Measurements from ENCODE around the gene DNAJB7. TPM values are rescaled to one million over a fixed set of nuclear protein-coding genes. Genes with fewer than 3 reads are reported as not detected.
"Not testable (repeated sequence)": the region's sequence is repeated elsewhere in the genome, so short reads cannot be mapped to it uniquely, and the experiment has no call there.

DNAJB7 gene
- total and polyA plus RNA-seq, 5 donors from 2014 or later, result 0.20 to 0.23 (median 0.22) TPM; not detected in 2

DNA sequence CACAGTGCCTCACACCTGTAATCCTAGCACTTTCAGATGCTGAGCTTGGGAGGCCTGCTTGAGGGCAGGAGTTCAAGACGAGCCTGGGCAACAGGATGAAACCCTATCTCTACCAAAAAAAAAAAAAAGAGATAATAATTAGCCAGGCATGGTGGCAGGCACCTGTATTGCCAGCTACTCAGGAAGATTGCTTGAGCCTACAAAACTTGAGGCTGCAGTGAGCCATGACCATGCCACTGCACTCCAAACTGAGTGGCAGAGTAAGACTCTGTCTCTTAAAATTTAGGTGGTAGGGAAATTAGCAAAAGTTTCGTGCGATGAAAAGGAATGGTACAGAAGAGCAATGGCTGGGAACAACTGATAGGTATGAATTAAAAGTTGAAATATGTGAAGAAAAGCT, 23.4 kb downstream of the DNAJB7 start:
- Histone ChIP-seq H3K36me3 (ENCODE audit: control insufficient read depth, insufficient read depth, low read length) (peaks cover 90% of the 10 kb centered on the region), H3K27ac (ENCODE audit: insufficient read depth, low read length, poor library complexity, severe bottlenecking) (no peak overlapping the region), H3K4me1 (ENCODE audit: control insufficient read depth, insufficient read depth, low read length, poor library complexity, severe bottlenecking) (no peaks in the 10 kb centered on the region), H3K9me3 (ENCODE audit: control insufficient read depth in 2 of 2, low read length in 2 of 2) (no peaks in the 10 kb centered on the region), H3K4me3 (ENCODE audit: low read depth, low read length) (no peak overlapping the region), H3K27me3 (ENCODE audit: control insufficient read depth, insufficient read depth, low read length) (no peaks in the 10 kb centered on the region)
- peaks cover 11 to 26% (median 17%) of the 10 kb centered on the region in 4 donors for H3K4me1 Mint-ChIP-seq
- DNase-seq (no peak), ATAC-seq (ENCODE audit: low read depth in 2 of 2) (no peak)
- no peak overlapping the region for H3K4me3 Mint-ChIP-seq
- no peaks in the 10 kb centered on the region for H3K27me3 Mint-ChIP-seq
- no peaks in the 10 kb centered on the region for H3K9me3 Mint-ChIP-seq
- H3K36me3 Mint-ChIP-seq, result peaks cover 48% of the 10 kb centered on the region
- H3K27ac Mint-ChIP-seq, result peak overlapping the region in 1 of 3 donors; percentile 54

DNA sequence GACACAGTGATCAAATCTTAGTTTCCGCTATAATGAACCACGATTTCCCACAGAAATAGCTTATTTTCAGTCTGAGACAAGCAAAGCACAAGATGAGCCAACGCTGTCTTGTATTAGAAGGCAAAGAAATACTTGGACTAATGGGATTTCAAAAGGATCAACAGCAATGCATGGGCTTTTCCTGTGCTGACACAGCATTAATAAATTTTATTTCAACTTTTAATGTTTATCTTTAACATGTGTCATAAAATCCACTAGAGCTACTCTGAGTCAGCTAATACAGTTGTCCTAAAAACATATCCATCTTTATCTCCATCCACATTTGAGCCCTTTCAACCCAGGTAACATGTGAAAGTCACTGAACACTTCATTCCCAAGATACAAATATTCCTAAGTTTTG, 27.3 kb downstream of the DNAJB7 start:
- Histone ChIP-seq H3K9me3 (ENCODE audit: control insufficient read depth in 2 of 2, low read length in 2 of 2) (no peaks in the 10 kb centered on the region), H3K4me3 (ENCODE audit: low read depth, low read length) (no peak overlapping the region), H3K36me3 (ENCODE audit: control insufficient read depth, insufficient read depth, low read length) (peaks cover 89% of the 10 kb centered on the region), H3K27me3 (ENCODE audit: control insufficient read depth, insufficient read depth, low read length) (no peaks in the 10 kb centered on the region), H3K4me1 (ENCODE audit: control insufficient read depth, insufficient read depth, low read length, poor library complexity, severe bottlenecking) (no peaks in the 10 kb centered on the region), H3K27ac (ENCODE audit: insufficient read depth, low read length, poor library complexity, severe bottlenecking) (no peak overlapping the region)
- ATAC-seq (ENCODE audit: low read depth in 2 of 2), result no peak
- Mint-ChIP-seq H3K4me3 (no peak overlapping the region), H3K36me3 (peaks cover 33% of the 10 kb centered on the region), H3K27ac (no peak overlapping the region), H3K4me1 (peaks cover 0 to 16% (median 9%) of the 10 kb centered on the region in 4 donors), H3K9me3 (no peaks in the 10 kb centered on the region), H3K27me3 (no peaks in the 10 kb centered on the region)
- no peak for DNase-seq

DNA sequence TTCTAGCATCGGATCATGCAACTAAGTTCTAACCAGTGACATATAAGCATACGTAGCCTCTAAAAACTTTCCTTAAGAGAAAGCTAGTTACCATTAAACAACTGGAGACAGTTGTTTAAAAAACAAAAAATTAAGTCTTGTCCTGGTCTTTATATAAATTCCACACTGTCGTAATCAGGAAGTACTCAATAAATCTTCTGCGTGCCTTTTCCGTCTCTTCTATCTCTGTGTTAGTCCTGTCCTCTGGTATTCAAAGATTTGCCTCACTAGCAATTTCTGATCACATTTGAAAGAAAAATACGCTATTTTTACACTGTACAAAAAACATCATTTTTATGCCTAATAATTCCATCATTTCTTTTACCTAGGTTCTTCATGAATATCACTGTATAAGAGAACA, 32.8 kb downstream of the DNAJB7 start:
- H3K27me3 Mint-ChIP-seq, result no peaks in the 10 kb centered on the region
- Histone ChIP-seq H3K4me3 (ENCODE audit: low read depth, low read length) (no peak overlapping the region), H3K4me1 (ENCODE audit: control insufficient read depth, insufficient read depth, low read length, poor library complexity, severe bottlenecking) (no peaks in the 10 kb centered on the region), H3K9me3 (ENCODE audit: control insufficient read depth in 2 of 2, low read length in 2 of 2) (no peaks in the 10 kb centered on the region), H3K36me3 (ENCODE audit: control insufficient read depth, insufficient read depth, low read length) (peaks cover 74% of the 10 kb centered on the region), H3K27me3 (ENCODE audit: control insufficient read depth, insufficient read depth, low read length) (no peaks in the 10 kb centered on the region), H3K27ac (ENCODE audit: insufficient read depth, low read length, poor library complexity, severe bottlenecking) (no peak overlapping the region)
- H3K4me1 Mint-ChIP-seq, result peaks cover 0 to 6% (median 0%) of the 10 kb centered on the region in 4 donors
- ATAC-seq (ENCODE audit: low read depth in 2 of 2), result no peak
- H3K4me3 Mint-ChIP-seq, result no peak overlapping the region
- H3K36me3 Mint-ChIP-seq, result peaks cover 34% of the 10 kb centered on the region
- H3K27ac Mint-ChIP-seq, result no peak overlapping the region
- DNase-seq, result no peak
- H3K9me3 Mint-ChIP-seq, result no peaks in the 10 kb centered on the region

DNA sequence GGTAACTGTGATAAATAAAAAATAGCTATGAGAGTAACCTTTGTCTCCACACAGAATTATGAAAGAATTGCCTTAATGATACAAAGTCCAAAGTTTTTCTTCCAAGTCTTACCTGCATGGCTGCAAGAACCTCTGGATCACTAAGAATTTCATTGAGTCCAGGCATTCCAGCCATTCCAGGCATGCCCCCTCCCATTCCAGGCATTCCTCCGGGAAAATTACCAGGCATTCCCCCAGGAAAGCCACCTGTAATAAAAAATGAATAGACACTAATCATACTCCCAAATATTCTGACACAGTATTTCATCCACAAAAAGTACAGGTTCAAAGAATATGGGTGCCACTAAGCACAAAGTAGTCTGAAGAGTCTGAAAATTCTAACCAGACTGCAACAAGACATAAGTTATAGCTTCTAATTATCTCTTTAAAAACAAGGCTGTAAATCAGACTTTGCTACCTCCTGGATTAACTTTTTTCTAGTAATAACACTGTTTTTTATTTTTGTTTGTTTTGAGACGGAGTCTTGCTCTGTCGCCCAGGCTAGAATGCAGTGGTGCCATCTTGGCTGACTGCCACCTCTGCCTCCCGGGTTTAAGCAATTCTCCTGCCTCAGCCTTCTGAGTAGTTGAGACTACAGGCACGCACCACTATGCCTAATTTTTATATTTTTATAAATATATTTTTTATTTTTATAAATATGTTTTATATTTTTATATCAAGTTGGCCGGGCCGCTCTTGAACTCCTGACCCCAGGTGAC, 34.8 kb downstream of the DNAJB7 start:
- Mint-ChIP-seq H3K36me3 (peaks cover 26% of the 10 kb centered on the region), H3K27ac (no peak overlapping the region), H3K9me3 (no peaks in the 10 kb centered on the region), H3K4me1 (peaks cover 0 to 6% (median 0%) of the 10 kb centered on the region in 4 donors), H3K4me3 (no peak overlapping the region), H3K27me3 (no peaks in the 10 kb centered on the region)
- Histone ChIP-seq H3K27me3 (ENCODE audit: control insufficient read depth, insufficient read depth, low read length) (no peaks in the 10 kb centered on the region), H3K4me1 (ENCODE audit: control insufficient read depth, insufficient read depth, low read length, poor library complexity, severe bottlenecking) (no peaks in the 10 kb centered on the region), H3K36me3 (ENCODE audit: control insufficient read depth, insufficient read depth, low read length) (peaks cover 58% of the 10 kb centered on the region), H3K4me3 (ENCODE audit: low read depth, low read length) (no peak overlapping the region), H3K27ac (ENCODE audit: insufficient read depth, low read length, poor library complexity, severe bottlenecking) (no peak overlapping the region), H3K9me3 (ENCODE audit: control insufficient read depth in 2 of 2, low read length in 2 of 2) (no peaks in the 10 kb centered on the region)
- DNase-seq (no peak), ATAC-seq (ENCODE audit: low read depth in 2 of 2) (no peak)

DNA sequence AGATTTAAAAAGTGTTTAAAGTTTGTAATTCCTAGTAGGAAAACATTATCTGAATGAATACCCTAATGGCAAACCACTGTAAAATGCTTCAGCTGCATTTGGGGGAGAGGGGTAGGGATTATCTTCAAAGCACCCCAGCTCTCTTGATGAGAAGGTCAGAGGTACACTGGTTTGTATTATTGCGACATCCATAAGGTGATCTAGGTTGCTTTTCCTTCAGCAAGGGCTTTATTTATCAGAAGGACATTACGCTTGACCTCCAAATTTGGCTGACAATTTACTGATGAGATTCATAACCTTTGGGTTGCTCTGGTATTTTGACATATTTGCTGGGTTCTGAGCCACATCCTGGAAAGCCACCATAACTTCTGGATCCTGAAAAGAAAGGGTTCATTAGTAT, 35.6 kb downstream of the DNAJB7 start:
- H3K27ac ChIP-seq (ENCODE audit: insufficient read depth, low read length, poor library complexity, severe bottlenecking); H3K9me3 ChIP-seq (ENCODE audit: control insufficient read depth in 2 of 2, low read length in 2 of 2); H3K9me3 Mint-ChIP-seq; ATAC-seq (ENCODE audit: low read depth in 2 of 2); H3K4me3 ChIP-seq (ENCODE audit: low read depth, low read length); DNase-seq; H3K27me3 Mint-ChIP-seq; H3K27me3 ChIP-seq (ENCODE audit: control insufficient read depth, insufficient read depth, low read length); H3K4me1 ChIP-seq (ENCODE audit: control insufficient read depth, insufficient read depth, low read length, poor library complexity, severe bottlenecking); H3K27ac Mint-ChIP-seq; H3K4me3 Mint-ChIP-seq; H3K4me1 Mint-ChIP-seq: not testable (repeated sequence)
- H3K36me3 ChIP-seq (ENCODE audit: control insufficient read depth, insufficient read depth, low read length), result peaks cover 49% of the 10 kb centered on the region
- H3K36me3 Mint-ChIP-seq, result peaks cover 25% of the 10 kb centered on the region

DNA sequence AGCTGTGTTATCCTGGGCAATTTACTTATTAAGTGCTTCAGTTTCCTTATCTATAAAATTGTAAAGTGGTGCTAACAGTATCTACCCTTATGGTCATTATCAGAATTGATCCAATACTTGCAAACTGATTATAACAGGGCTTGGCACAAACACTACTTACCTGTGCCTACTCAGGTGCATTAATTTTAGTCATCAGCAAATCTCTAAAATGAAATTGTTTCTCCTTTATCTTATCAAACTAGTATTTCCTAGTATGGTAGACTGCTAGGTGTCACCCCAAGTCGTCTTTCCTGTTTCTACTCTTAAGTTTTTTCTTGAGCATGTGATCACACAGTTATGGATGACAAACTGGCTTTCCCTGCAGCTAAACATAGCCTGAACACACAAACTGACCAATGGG, 38.5 kb downstream of the DNAJB7 start:
- Mint-ChIP-seq H3K9me3 (no peaks in the 10 kb centered on the region), H3K27ac (peak overlapping the region in 1 of 3 donors; percentile 32), H3K36me3 (peaks cover 12% of the 10 kb centered on the region), H3K4me1 (peaks cover 2 to 14% (median 7%) of the 10 kb centered on the region in 4 donors), H3K4me3 (no peak overlapping the region), H3K27me3 (no peaks in the 10 kb centered on the region)
- no peak for DNase-seq
- H3K36me3 ChIP-seq (ENCODE audit: control insufficient read depth, insufficient read depth, low read length), result peaks cover 26% of the 10 kb centered on the region
- H3K27ac ChIP-seq (ENCODE audit: insufficient read depth, low read length, poor library complexity, severe bottlenecking), result peak overlapping the region; percentile 10
- peaks cover 15% of the 10 kb centered on the region for H3K4me1 ChIP-seq (ENCODE audit: control insufficient read depth, insufficient read depth, low read length, poor library complexity, severe bottlenecking)
- H3K4me3 ChIP-seq (ENCODE audit: low read depth, low read length), result no peak overlapping the region
- ATAC-seq (ENCODE audit: low read depth in 2 of 2), result no peak
- no peaks in the 10 kb centered on the region for H3K9me3 ChIP-seq (ENCODE audit: control insufficient read depth in 2 of 2, low read length in 2 of 2)
- no peaks in the 10 kb centered on the region for H3K27me3 ChIP-seq (ENCODE audit: control insufficient read depth, insufficient read depth, low read length)

DNA sequence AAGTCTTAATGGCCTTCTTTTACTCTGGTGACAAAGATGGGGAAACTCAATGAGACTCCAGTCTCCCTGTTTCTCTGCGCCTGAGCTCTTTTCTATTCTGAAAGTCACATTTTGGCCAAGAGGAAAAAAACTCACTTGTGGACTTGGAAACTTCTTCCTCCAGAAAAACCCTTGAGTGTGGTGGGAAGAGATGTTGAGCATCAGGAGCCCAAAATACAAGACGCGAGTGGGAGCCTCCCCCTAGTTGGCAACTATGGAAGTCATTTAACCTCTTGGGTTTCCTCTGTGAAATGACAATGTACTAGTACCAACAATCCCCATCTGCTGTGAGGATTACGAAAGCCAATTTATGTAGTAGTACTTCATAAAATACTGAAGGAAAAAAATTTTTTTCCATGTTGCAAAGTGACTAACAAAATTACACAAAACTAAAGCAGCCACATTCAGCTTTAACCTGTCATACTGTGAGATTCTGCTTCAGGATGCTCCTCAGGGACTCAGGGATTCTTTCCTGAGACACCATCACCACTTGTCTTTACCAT, 42.2 kb downstream of the DNAJB7 start:
- no peak for DNase-seq
- peaks cover 16 to 42% (median 30%) of the 10 kb centered on the region in 4 donors for H3K4me1 Mint-ChIP-seq
- H3K27me3 Mint-ChIP-seq, result no peaks in the 10 kb centered on the region
- H3K27ac Mint-ChIP-seq, result peak overlapping the region; percentile 81 to 96 (median 81)
- peak overlapping the region; percentile 91 for H3K4me3 ChIP-seq (ENCODE audit: low read depth, low read length)
- no peaks in the 10 kb centered on the region for H3K9me3 Mint-ChIP-seq
- peaks cover 31% of the 10 kb centered on the region for H3K4me1 ChIP-seq (ENCODE audit: control insufficient read depth, insufficient read depth, low read length, poor library complexity, severe bottlenecking)
- peaks cover 4% of the 10 kb centered on the region for H3K36me3 ChIP-seq (ENCODE audit: control insufficient read depth, insufficient read depth, low read length)
- ATAC-seq (ENCODE audit: low read depth in 2 of 2), result no peak
- H3K9me3 ChIP-seq (ENCODE audit: control insufficient read depth in 2 of 2, low read length in 2 of 2), result no peaks in the 10 kb centered on the region
- H3K4me3 Mint-ChIP-seq, result peak overlapping the region; percentile 95 to 99 (median 98)
- no peaks in the 10 kb centered on the region for H3K36me3 Mint-ChIP-seq
- H3K27ac ChIP-seq (ENCODE audit: insufficient read depth, low read length, poor library complexity, severe bottlenecking), result peak overlapping the region; percentile 76
- H3K27me3 ChIP-seq (ENCODE audit: control insufficient read depth, insufficient read depth, low read length), result no peaks in the 10 kb centered on the region

All from CD4-positive, CD25-positive, alpha-beta regulatory T cell (primary cell).